Trophoblast cell (in vitro differentiated cells and primary cell): Measurements from ENCODE around the gene MLF2.

Source experiments
- DNase-seq, 2 donors: peaks; one replicate each; pipeline ENCODE4 v3.0.0-alpha.2; 2016
- H2AFZ ChIP-seq: 2 replicates; pipeline ENCODE4 v1.6.1; 2013; ENCODE audit warnings: low read length, moderate library complexity, mild to moderate bottlenecking; ENCODE audit not compliant: insufficient read depth, poor library complexity
- H2AK5ac ChIP-seq: 2 replicates; pipeline ENCODE4 v1.6.1; 2013; ENCODE audit warnings: mild to moderate bottlenecking, low read length
- H2BK120ac ChIP-seq: 2 replicates; pipeline ENCODE4 v1.6.1; 2013; ENCODE audit warnings: low read length, mild to moderate bottlenecking, moderate library complexity; ENCODE audit not compliant: insufficient read depth, poor library complexity
- H2BK12ac ChIP-seq: 2 replicates; pipeline ENCODE4 v1.6.1; 2013; ENCODE audit warnings: mild to moderate bottlenecking, low read length, moderate library complexity
- H2BK5ac ChIP-seq: 2 replicates; pipeline ENCODE4 v1.6.1; 2013; ENCODE audit warnings: low read length, low read depth, moderate library complexity, mild to moderate bottlenecking; ENCODE audit not compliant: poor library complexity
- H3K14ac ChIP-seq: 2 replicates; pipeline ENCODE4 v1.6.1; 2013; ENCODE audit warnings: mild to moderate bottlenecking, low read length
- H3K18ac ChIP-seq: 2 replicates; pipeline ENCODE4 v1.6.1; 2013; ENCODE audit warnings: mild to moderate bottlenecking, low read length
- H3K23ac ChIP-seq: 2 replicates; pipeline ENCODE4 v1.6.1; 2013; ENCODE audit warnings: low read length
- H3K27ac ChIP-seq: 2 replicates; pipeline ENCODE4 v1.5.1; 2013; ENCODE audit warnings: low read depth, mild to moderate bottlenecking, inconsistent platforms, low read length, moderate library complexity
- H3K27me3 ChIP-seq: 2 replicates; pipeline ENCODE4 v1.6.1; 2013; ENCODE audit warnings: inconsistent platforms, mild to moderate bottlenecking, low read length, moderate library complexity; ENCODE audit not compliant: insufficient read depth
- H3K36me3 ChIP-seq, 2 experiments: 1 replicate in 1 of 2; 2 replicates in 1 of 2; pipeline ENCODE4 v1.6.1; 2013; ENCODE audit warnings: low read length in 2 of 2, mild to moderate bottlenecking in 2 of 2, moderate library complexity in 1 of 2; ENCODE audit not compliant: insufficient read depth in 2 of 2, control insufficient read depth in 1 of 2
- H3K4ac ChIP-seq: 2 replicates; pipeline ENCODE4 v1.6.1; 2013; ENCODE audit warnings: low read depth, mild to moderate bottlenecking, low read length, moderate library complexity
- H3K4me1 ChIP-seq, 2 experiments: 1 replicate in 1 of 2; 2 replicates in 1 of 2; pipeline ENCODE4 v1.6.1; 2013; ENCODE audit warnings: low read length in 2 of 2, mild to moderate bottlenecking in 2 of 2, moderate library complexity in 1 of 2; ENCODE audit not compliant: insufficient read depth in 2 of 2, control insufficient read depth in 1 of 2
- H3K4me2 ChIP-seq: 2 replicates; pipeline ENCODE4 v1.6.1; 2013; ENCODE audit warnings: inconsistent platforms, mild to moderate bottlenecking, low read length, moderate library complexity
- H3K4me3 ChIP-seq: 2 replicates; pipeline ENCODE4 v1.5.1; 2013; ENCODE audit warnings: mild to moderate bottlenecking, low read depth, low read length, inconsistent platforms
- H3K79me1 ChIP-seq: one replicate; pipeline ENCODE4 v1.6.1; 2013; ENCODE audit warnings: low read length
- H3K79me2 ChIP-seq: 2 replicates; pipeline ENCODE4 v1.6.1; 2013; ENCODE audit warnings: low read length, mild to moderate bottlenecking; ENCODE audit not compliant: control insufficient read depth, insufficient read depth, poor library complexity
- H3K9ac ChIP-seq: 2 replicates; pipeline ENCODE4 v1.6.1; 2013; ENCODE audit warnings: mild to moderate bottlenecking, low read length
- H3K9me3 ChIP-seq: 2 replicates; pipeline ENCODE4 v1.6.1; 2013; ENCODE audit warnings: low read depth, mild to moderate bottlenecking, control low read depth, inconsistent platforms, low read length; ENCODE audit not compliant: insufficient read depth
- H4K12ac ChIP-seq: 2 replicates; pipeline ENCODE4 v1.6.1; 2013; ENCODE audit warnings: low read depth, mild to moderate bottlenecking, low read length, moderate library complexity
- H4K8ac ChIP-seq: 2 replicates; pipeline ENCODE4 v1.6.1; 2013; ENCODE audit warnings: low read depth, mild to moderate bottlenecking, low read length, moderate library complexity
- H4K91ac ChIP-seq: one replicate; pipeline ENCODE4 v1.6.1; 2013; ENCODE audit warnings: low read depth, mild to moderate bottlenecking, low read length, moderate library complexity
- whole genome bisulfite sequencing: extraction: QIAGEN DNeasy Blood & Tissue Kit; methylation state at CpG from one replicate; pipeline ENCODE4 v1.1.7; 2013; ENCODE audit warnings: missing lambda C conversion rate; ENCODE audit not compliant: insufficient read length, insufficient coverage; ENCODE audit errors: extremely low coverage; 5-methylcytosine and 5-hydroxymethylcytosine counted together

The MLF2 gene

GRCh38 chr12:6700646-6701051 is 52.3 kb downstream of the MLF2 start, which contains the start of gene PIANP:
Gene PIANP (minus strand): TSS chr12:6700815. CDS start chr12:6698061, 2,754 bp downstream.
- no peak within 1 kb of the TSS for H4K12ac ChIP-seq
- H3K79me2 ChIP-seq: no peaks in the 10 kb centered on the region
- H3K79me1 ChIP-seq: no peaks in the 10 kb centered on the region
- H3K9me3 ChIP-seq: no peaks in the 10 kb centered on the region
- no peak within 1 kb of the TSS for H4K91ac ChIP-seq
- no peak within 1 kb of the TSS for H2BK120ac ChIP-seq
- peak within 1 kb of the TSS; percentile 16 for H3K9ac ChIP-seq
- H3K27me3 ChIP-seq: peaks cover 31% of the 10 kb centered on the region
- no peak within 1 kb of the TSS for H2BK12ac ChIP-seq
- H3K27ac ChIP-seq: no peak within 1 kb of the TSS
- H3K4me2 ChIP-seq: peak within 1 kb of the TSS; percentile 68
- peaks cover 4 to 8% of the 10 kb centered on the region in 2 experiments for H3K4me1 ChIP-seq
- H3K18ac ChIP-seq: peak within 1 kb of the TSS; percentile 6
- H3K4ac ChIP-seq: no peak within 1 kb of the TSS
- no peak within 1 kb of the TSS for H4K8ac ChIP-seq
- H3K14ac ChIP-seq: no peak within 1 kb of the TSS
- H2AFZ ChIP-seq: peak within 1 kb of the TSS; percentile 67
- peak in 1 of 2 donors; percentile 38 for DNase-seq
- H3K23ac ChIP-seq: no peak within 1 kb of the TSS
- H3K4me3 ChIP-seq: no peak within 1 kb of the TSS
- no peak within 1 kb of the TSS for H2BK5ac ChIP-seq
- H3K36me3 ChIP-seq: no peaks in the 10 kb centered on the region
- no CpG with 5 or more reads among the region's 43 CpGs for WGBS
- no peak within 1 kb of the TSS for H2AK5ac ChIP-seq

GRCh38 chr12:6699989-6700645 is 52.8 kb downstream of the MLF2 start:
- Histone ChIP-seq H2BK12ac (no peak overlapping the region), H3K18ac (no peak overlapping the region), H4K8ac (no peak overlapping the region), H4K12ac (no peak overlapping the region), H2AFZ (no peak overlapping the region), H3K4ac (no peak overlapping the region), H3K36me3 (no peaks in the 10 kb centered on the region), H2AK5ac (no peak overlapping the region), H2BK5ac (no peak overlapping the region), H3K9ac (no peak overlapping the region), H3K27ac (no peak overlapping the region), H3K79me2 (no peaks in the 10 kb centered on the region), H3K4me1 (peaks cover 4 to 8% of the 10 kb centered on the region in 2 experiments), H3K14ac (no peak overlapping the region), H4K91ac (no peak overlapping the region), H3K79me1 (no peaks in the 10 kb centered on the region), H3K27me3 (peaks cover 31% of the 10 kb centered on the region), H3K9me3 (no peaks in the 10 kb centered on the region), H3K23ac (no peak overlapping the region), H2BK120ac (no peak overlapping the region), H3K4me2 (peak overlapping the region; percentile 59), H3K4me3 (no peak overlapping the region)
- DNase-seq: no peak
- WGBS: no CpG with 5 or more reads among the region's 65 CpGs

GRCh38 chr12:6699259-6699988 is 53.5 kb downstream of the MLF2 start:
- Histone ChIP-seq H3K4me3 (no peak overlapping the region), H3K4me2 (peak overlapping the region; percentile 59), H3K14ac (no peak overlapping the region), H3K9me3 (no peaks in the 10 kb centered on the region), H2AK5ac (no peak overlapping the region), H3K79me2 (no peaks in the 10 kb centered on the region), H3K27ac (no peak overlapping the region), H4K8ac (no peak overlapping the region), H2BK120ac (no peak overlapping the region), H4K12ac (no peak overlapping the region), H2AFZ (no peak overlapping the region), H3K4me1 (peaks cover 4 to 8% of the 10 kb centered on the region in 2 experiments), H3K36me3 (no peaks in the 10 kb centered on the region), H3K18ac (no peak overlapping the region), H4K91ac (no peak overlapping the region), H3K27me3 (peaks cover 31% of the 10 kb centered on the region), H3K4ac (no peak overlapping the region), H3K79me1 (no peaks in the 10 kb centered on the region), H2BK5ac (no peak overlapping the region), H2BK12ac (no peak overlapping the region), H3K9ac (no peak overlapping the region), H3K23ac (no peak overlapping the region)
- DNase-seq: no peak
- no CpG with 5 or more reads among the region's 16 CpGs for WGBS

- Histone ChIP-seq H3K79me2 (no peaks in the 10 kb centered on the region), H3K27me3 (peaks cover 31% of the 10 kb centered on the region), H2AK5ac (no peak overlapping the region), H4K91ac (no peak overlapping the region), H3K36me3 (no peaks in the 10 kb centered on the region), H3K23ac (no peak overlapping the region), H2BK5ac (no peak overlapping the region), H3K4me2 (no peak overlapping the region), H3K18ac (no peak overlapping the region), H3K9me3 (no peaks in the 10 kb centered on the region), H2BK120ac (no peak overlapping the region), H3K27ac (no peak overlapping the region), H3K79me1 (no peaks in the 10 kb centered on the region), H3K4me1 (peaks cover 4 to 8% of the 10 kb centered on the region in 2 experiments), H3K4ac (no peak overlapping the region), H2BK12ac (no peak overlapping the region), H4K8ac (no peak overlapping the region), H2AFZ (no peak overlapping the region), H4K12ac (no peak overlapping the region), H3K9ac (no peak overlapping the region), H3K4me3 (no peak overlapping the region), H3K14ac (no peak overlapping the region)
- no CpG with 5 or more reads among the region's 8 CpGs for WGBS
- no peak for DNase-seq
These were observed 54.4 kb downstream of the MLF2 start for GRCh38 chr12:6698352-6699046.
